HG03095 (cell line): Measurements from ENCODE around the gene MEPE.

ENCODE experiments used
- ATAC-seq: cut with Tn5 transposase; IDR thresholded peaks from one replicate; pipeline ENCODE4 v1.9.1; 2021; ENCODE audit warnings: moderate library complexity; ENCODE audit not compliant: unreplicated experiment

Gene MEPE

GRCh38 chr4:87832669-87833068, at the start of gene MEPE:
MEPE (plus strand) TSS chr4:87832969; CDS start chr4:87834715, 1,746 bp downstream.
- ATAC-seq: no peak

GRCh38 chr4:87783781-87784180, 49.0 kb upstream of the MEPE start:
- no peak for ATAC-seq

- no peak for ATAC-seq
These were observed 46.8 kb upstream of the MEPE start for GRCh38 chr4:87785731-87786509.

- ATAC-seq: no peak
These were observed 33.3 kb upstream of the MEPE start, which contains the start of gene IBSP for GRCh38 chr4:87799301-87800113. IBSP (plus strand) TSS chr4:87799554; CDS start chr4:87802362, 2,808 bp downstream.

- ATAC-seq: no peak
These were observed 29.9 kb upstream of the MEPE start for GRCh38 chr4:87802858-87803257.

GRCh38 chr4:87803421-87803820, 29.3 kb upstream of the MEPE start:
- ATAC-seq: no peak

GRCh38 chr4:87804871-87805270, 27.9 kb upstream of the MEPE start:
- no peak for ATAC-seq

- no peak for ATAC-seq
These were observed 26.8 kb upstream of the MEPE start for GRCh38 chr4:87805971-87806370.

- ATAC-seq: no peak
These were observed 26.2 kb upstream of the MEPE start for GRCh38 chr4:87806520-87806919.

- no peak for ATAC-seq
These were observed 25.4 kb upstream of the MEPE start for GRCh38 chr4:87807402-87807801.

- no peak for ATAC-seq
These were observed 20.8 kb upstream of the MEPE start for GRCh38 chr4:87811977-87812376.

- ATAC-seq: no peak
These were observed 13.4 kb upstream of the MEPE start for GRCh38 chr4:87819281-87819919.

- no peak for ATAC-seq
These were observed 9.6 kb upstream of the MEPE start for GRCh38 chr4:87823200-87823599.

GRCh38 chr4:87823724-87824123, 9.0 kb upstream of the MEPE start:
- ATAC-seq: no peak

- no peak for ATAC-seq
These were observed 8.4 kb upstream of the MEPE start for GRCh38 chr4:87824352-87824751.

GRCh38 chr4:87834401-87834800, 1.6 kb downstream of the MEPE start:
- no peak for ATAC-seq

- no peak for ATAC-seq
These were observed 2.4 kb downstream of the MEPE start for GRCh38 chr4:87835197-87835596.

GRCh38 chr4:87835743-87836142, 3.0 kb downstream of the MEPE start:
- ATAC-seq: no peak

- no peak for ATAC-seq
These were observed 5.4 kb downstream of the MEPE start for GRCh38 chr4:87838205-87838604.

- peak; percentile 70 for ATAC-seq
These were observed 6.3 kb downstream of the MEPE start for GRCh38 chr4:87838890-87839591.

- no peak for ATAC-seq
These were observed 6.8 kb downstream of the MEPE start for GRCh38 chr4:87839592-87839946.
